GM18517 (cell line): ENCODE data around the gene PSMA5.
"Not testable (repeated sequence)": the region's sequence is repeated elsewhere in the genome, so short reads cannot be mapped to it uniquely, and the experiment has no call there.

Experiments used
- ATAC-seq: cut with Tn5 transposase; IDR thresholded peaks from one replicate; pipeline ENCODE4 v1.9.1; 2021; ENCODE audit warnings: mild to moderate bottlenecking, moderate library complexity; ENCODE audit not compliant: unreplicated experiment

The PSMA5 gene

GRCh38 chr1:109433322-109433721 is 7.1 kb upstream of the PSMA5 start:
- no peak for ATAC-seq

- ATAC-seq = no peak
These were observed 6.1 kb upstream of the PSMA5 start for GRCh38 chr1:109432336-109432735.

GRCh38 chr1:109427171-109427467 is 871 bp upstream of the PSMA5 start:
- no peak for ATAC-seq

DNA sequence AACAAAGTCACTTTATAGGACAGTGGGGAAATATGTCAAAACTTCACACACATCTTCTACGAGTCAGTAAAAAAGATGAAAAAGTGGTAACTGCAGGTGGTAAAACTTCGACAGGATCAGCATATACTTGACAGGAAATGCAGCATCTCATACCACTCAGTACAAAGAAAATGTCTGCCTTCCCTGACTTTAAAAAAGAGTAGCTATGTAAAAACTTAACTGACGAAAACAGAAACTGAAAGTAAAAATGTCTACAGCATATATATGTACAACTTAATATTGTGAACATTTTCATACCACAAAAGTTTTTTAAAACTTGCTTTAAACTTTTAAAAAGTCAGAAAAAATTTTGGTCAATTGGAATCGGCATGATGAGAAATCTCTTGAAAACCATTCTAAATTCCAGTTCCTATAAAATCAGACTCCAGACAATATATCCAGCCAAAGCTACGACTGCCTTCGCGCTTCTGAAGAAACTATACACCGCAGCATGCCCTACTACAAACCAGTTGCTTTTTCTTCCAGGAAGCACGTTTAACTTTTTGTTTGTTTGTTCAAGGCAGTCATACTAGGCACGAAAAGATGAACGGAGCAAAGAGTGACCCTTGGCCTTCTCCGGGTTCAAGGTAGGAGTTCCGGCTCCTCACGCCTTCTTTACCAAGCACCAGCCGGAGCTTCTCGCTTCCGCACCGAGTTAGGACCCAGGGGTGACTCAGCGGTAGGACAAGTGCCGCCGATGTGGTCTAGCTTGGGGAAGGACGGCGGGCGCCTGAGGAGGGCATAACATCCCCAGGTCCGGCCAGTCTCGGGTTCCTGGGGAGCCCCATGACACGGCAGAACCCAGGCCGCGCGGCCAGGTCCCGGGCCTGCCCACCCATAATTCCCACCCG is 612 bp downstream of the PSMA5 start:
- peak; percentile 45 for ATAC-seq

DNA sequence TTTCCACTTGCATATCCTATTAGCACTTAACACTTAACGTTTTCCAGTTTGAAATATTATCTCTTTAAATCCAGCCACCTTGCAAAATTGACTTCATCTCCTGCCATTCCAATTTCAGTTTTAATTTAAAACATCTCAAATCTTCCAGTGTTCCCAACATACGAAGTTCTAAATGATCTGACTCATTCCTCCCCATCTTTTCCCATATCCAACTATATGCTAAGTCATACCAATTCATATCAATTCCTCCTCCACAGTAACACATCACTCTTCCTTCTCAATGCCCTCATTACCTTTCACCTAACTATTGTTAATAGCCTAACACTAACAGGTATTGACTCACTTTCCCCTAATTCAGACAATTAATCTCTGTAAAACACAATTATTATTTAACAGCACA is 2.8 kb downstream of the PSMA5 start:
- no peak for ATAC-seq

DNA sequence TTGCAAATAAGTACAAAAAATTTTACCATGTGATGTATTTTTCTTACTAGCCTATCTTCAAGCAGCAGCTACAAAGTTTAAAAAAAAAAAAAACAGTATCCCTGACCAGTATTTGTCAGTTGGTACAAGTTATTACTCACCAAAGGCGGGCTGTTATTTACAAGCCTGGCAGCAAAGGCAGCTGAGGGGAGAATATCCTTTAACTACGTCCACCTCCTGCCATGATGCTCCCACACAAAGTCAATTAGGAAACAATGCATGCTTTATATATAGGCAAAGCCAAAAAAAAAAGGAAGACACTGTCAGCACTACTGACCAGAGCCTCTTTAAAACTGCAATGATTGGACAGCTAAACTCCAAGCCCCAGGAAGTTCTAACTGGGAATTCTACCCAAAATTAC is 13.7 kb downstream of the PSMA5 start:
- ATAC-seq = no peak

GRCh38 chr1:109404838-109405237 is 21.4 kb downstream of the PSMA5 start:
- no peak for ATAC-seq

DNA sequence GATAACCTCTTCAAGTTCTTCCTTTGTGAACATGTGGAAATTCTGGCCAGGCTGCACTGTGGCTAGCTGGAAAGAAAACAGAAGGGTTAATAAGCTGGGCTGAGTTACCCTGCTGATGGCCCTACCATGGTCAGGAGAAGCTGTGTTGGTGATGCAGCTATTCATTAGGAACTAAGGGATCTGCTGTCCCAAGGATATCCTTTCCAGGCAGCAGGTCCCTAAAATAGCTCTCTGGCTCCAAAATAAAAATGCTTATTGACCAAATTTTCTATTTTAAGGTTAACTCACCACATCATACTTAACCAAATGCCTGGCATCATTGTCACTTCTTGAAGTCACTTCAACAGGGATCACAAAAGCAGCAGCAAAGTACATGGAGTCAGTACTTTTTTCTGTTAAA is 24.2 kb downstream of the PSMA5 start:
- ATAC-seq = no peak

DNA sequence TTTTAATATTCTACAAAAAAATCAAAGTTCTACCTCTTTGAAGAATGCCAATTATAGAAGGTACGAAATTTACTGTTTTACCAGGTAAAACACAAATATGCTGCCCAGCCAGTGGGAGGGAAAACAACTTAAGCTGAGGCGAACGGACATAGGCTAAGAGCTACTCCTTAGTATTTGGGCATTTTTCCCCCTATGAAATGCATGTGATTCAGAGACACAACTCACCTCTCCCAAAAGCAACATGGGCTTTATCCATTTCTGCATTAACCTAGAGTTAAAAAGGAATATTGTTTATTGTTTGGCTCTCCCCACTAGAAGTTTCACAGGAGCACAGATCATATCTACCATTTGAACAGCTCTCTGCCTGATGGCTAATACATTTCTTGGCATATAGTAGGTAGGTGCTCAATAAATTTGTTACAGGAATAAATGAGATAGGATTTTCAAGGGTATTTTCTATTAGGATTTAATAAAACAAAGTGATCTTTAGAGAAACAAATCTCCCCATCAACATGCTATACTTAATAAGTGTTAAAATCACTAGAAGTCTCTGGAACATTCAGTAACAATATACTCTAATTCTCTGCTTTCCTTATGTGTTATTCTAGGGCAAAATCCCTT is 26.1 kb downstream of the PSMA5 start:
- no peak for ATAC-seq

- ATAC-seq = no peak
These were observed 26.8 kb downstream of the PSMA5 start for GRCh38 chr1:109399326-109399957.

DNA sequence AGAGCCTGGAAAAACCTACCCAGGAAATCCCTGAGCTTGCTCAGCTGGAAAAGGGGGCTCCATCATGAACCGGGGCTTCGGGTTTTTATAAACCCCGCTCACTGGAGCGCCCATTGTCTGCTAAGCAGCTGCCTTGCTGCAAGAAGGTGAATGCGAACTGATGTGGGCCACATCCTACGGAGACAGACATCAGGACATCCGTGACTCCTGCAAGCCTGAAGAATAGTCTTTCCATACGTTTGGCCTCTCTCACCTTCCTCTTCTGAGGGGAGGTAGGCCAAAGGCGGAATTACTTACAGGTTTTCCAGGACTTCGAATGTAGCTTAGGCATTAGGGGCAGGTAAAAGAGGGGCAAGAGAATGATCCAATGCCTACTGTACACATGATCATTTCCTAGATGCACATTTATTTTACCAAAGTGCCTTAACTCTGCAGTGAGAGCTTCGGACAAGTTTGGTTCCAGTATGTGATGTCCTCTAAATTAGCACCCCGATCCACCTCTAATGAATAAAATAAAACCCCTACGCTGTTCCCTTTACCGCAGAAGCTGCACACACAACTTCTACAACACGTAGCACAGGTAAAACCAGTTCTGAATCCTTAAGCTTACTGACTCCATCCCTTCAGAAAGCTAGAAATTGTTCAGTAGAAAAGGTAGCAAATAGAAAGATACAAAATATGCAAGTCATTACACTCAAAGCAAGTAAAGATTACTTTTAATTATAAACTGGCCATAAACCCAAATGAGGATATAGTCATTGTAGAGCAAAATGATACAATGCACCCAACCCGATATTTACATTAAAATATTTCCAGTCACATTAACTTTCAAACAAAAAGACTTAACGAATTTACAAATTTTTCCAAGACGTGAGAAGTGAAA is 27.7 kb downstream of the PSMA5 start:
- ATAC-seq = no peak

GRCh38 chr1:109397581-109398342 is 28.5 kb downstream of the PSMA5 start, which contains the start of gene SORT1:
Gene SORT1, minus strand, starts transcription at chr1:109397918. Its CDS starts 26 bp downstream, at chr1:109397892.
- peak; percentile 48 for ATAC-seq

DNA sequence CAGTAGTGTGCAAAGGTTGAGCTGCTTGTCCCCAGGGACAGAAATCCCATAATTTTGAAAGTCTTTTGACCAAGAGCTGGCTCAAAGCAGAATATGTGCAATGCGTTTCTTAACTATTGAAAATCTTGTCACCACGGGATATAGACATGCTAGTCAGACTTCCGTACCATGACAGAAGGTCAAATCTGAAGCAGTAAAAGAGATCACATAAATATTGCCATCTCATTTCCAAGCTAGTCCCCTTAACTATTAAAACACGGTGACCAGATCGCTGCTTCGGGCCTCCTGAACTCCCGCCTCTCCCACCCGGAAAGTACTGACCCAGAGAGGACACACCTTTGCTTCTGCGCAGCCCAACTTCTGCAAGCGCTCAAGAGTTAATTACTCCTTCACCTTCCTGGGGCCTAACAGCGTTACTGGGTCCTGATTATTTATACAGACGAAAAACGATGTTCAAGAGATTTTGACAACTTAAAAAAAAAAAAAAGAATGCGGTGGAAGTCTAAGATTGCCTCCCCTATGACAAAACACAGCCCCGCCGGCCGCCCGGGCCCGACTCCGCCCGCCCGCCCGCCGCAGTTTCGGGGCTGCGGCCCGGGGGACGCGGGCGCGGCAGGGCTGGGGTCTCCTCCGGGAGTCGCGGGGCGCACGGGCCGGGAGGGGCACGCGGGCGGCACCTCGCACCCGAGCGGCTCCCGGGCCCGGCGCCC is 29.2 kb downstream of the PSMA5 start:
- ATAC-seq = no peak

DNA sequence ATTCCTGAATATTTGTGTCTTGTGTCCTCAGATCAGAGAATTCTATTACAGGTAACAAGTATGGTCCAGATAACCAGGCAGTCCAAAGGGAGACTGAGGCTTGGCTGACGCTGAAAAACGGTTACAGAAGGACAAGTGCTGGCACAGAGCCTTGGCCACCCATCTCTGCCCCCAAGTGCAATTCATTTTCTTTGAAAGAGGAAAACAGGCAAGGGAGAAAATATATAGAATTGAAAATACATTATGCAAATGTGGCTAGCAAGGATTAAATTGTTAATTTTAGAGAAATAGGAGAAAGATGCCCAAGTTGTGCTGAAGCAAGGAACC is 29.8 kb downstream of the PSMA5 start:
- ATAC-seq = no peak

- ATAC-seq = no peak
These were observed 30.4 kb downstream of the PSMA5 start for GRCh38 chr1:109395602-109396512.

DNA sequence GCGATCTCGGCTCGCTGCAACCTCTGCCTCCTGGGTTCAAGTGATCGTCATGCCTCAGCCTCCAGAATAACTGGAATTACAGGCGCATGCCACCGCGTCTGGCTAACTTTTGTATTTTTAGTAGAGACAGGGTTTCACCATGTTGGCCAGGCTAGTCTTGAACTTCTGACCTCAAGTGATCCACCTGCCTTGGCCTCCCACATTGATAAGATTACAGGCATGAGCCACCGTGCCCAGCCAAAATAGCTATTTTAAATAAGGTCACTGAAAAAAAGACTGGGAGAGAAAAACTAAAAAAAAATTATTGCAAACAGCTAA is 31.0 kb downstream of the PSMA5 start:
- not testable (repeated sequence) for ATAC-seq

GRCh38 chr1:109394591-109395281 is 31.5 kb downstream of the PSMA5 start:
- no peak for ATAC-seq

- ATAC-seq = no peak
These were observed 32.5 kb downstream of the PSMA5 start for GRCh38 chr1:109393617-109394233.
